Measurements from ENCODE around the gene NKTR. TPM values are rescaled to one million over a fixed set of nuclear protein-coding genes. Genes with fewer than 3 reads are reported as not detected.

NKTR gene
- total and polyA plus RNA-seq, 9 of the 15 experiments (the other 6 are each of a cell fraction or from before 2014, with no cell fraction given): 19.7 to 123 (median 92.6) TPM

- TF ChIP-seq ZNF143 (CRISPR knock-in tag; IDR thresholded peaks at IDR 0.05) (no peak), ZNF124 (CRISPR knock-in tag; IDR thresholded peaks at IDR 0.05) (no peak), ASH1L (IDR thresholded peaks at IDR 0.05; ENCODE audit: borderline replicate concordance, low read depth, partially characterized antibody) (no peak), SETDB1 (IDR thresholded peaks at IDR 0.05; ENCODE audit: low read length) (no peak), MYBL2 (IDR thresholded peaks at IDR 0.05; ENCODE audit: low read depth) (no peak), MYBL2 (CRISPR knock-in tag; IDR thresholded peaks at IDR 0.05; ENCODE audit: borderline replicate concordance) (no peak), RCOR1 (IDR thresholded peaks at IDR 0.05; ENCODE audit: borderline replicate concordance in 1 of 2, low read depth in 2 of 2, low read length in 2 of 2) (peak in 1 of 2 experiments; percentile 65; a peak in 3 of 4 replicates), TEAD4 (IDR thresholded peaks at IDR 0.05; ENCODE audit: low read length) (peak; percentile 97), TEAD4 (CRISPR knock-in tag; IDR thresholded peaks at IDR 0.05; ENCODE audit: borderline replicate concordance) (no peak), CEBPG (CRISPR knock-in tag; IDR thresholded peaks at IDR 0.05) (no peak), CEBPG (tag; conservative IDR thresholded peaks at IDR 0.05 in 1 of 2, IDR thresholded peaks at IDR 0.05 in 1 of 2) (no peak), KDM2B (CRISPR knock-in tag; IDR thresholded peaks at IDR 0.05) (peak; percentile 18; the same call in 1 of the 2 replicates), ZNF311 (CRISPR knock-in tag; IDR thresholded peaks at IDR 0.05) (no peak), FOXK2 (conservative IDR thresholded peaks at IDR 0.05 in 1 of 2, IDR thresholded peaks at IDR 0.05 in 1 of 2; ENCODE audit: low read depth in 2 of 2) (peak; percentile 72 to 80; a peak in 3 of 4 replicates), MTF1 (CRISPR knock-in tag; IDR thresholded peaks at IDR 0.05; ENCODE audit: borderline replicate concordance) (no peak), TSC22D4 (tag; IDR thresholded peaks at IDR 0.05) (no peak), E2F6 (IDR thresholded peaks at IDR 0.05; ENCODE audit: borderline replicate concordance in 1 of 2, extremely low read depth in 1 of 2, insufficient read depth in 1 of 2, insufficient read length in 1 of 2, low read depth in 1 of 2, low read length in 1 of 2, poor library complexity in 1 of 2, severe bottlenecking in 1 of 2) (peak; percentile 83 to 95), MBD1 (CRISPR knock-in tag; IDR thresholded peaks at IDR 0.05) (no peak), ZFP1 (CRISPR knock-in tag; IDR thresholded peaks at IDR 0.05) (no peak)
Measured at GRCh38 chr3:42600111-42600957, at the start of gene NKTR (continued).

Data from K562 (cell line).